GM12878 (cell line): ENCODE measurements around the gene HSPA12B. TPM values are rescaled to one million over a fixed set of nuclear protein-coding genes. Genes with fewer than 3 reads are reported as not detected.

Experiments used
- ATAC-seq: fragments of 200-7000 bp; cut with Tn5 transposase; 3 replicates; pipeline ENCODE4 v1.9.1; 2020; ENCODE audit warnings: mild to moderate bottlenecking, moderate library complexity
- BruUV-seq: library from RNA; stranded (reverse); fragments of 400-500 nt; replicated peaks from 2 replicates; lab custom pipeline; 2021; lab: Mats Ljungman, UMichigan
- CTCF ChIA-PET: fragments of 300-600 bp; sonication (Branson Sonifier 250); formaldehyde crosslinking; extraction: SDS; loops from one replicate; lab custom pipeline; 2021; ENCODE audit warnings: inconsistent platforms; lab: Yijun Ruan, JAX
- POLR2A ChIA-PET: fragments of 350-600 bp; formaldehyde crosslinking; extraction: SDS; loops from one replicate; lab custom pipeline; 2021; ENCODE audit warnings: inconsistent platforms; lab: Charles Lee
- RAD21 ChIA-PET: fragments of 300-600 bp; sonication (Branson Sonifier 250); formaldehyde crosslinking; loops from one replicate; lab custom pipeline; 2023; ENCODE audit warnings: antibody characterized with exemption; ENCODE audit not compliant: unreplicated experiment; lab: Charles Lee
- SMC1A ChIA-PET: fragments of 300-600 bp; sonication (Branson Sonifier 250); formaldehyde crosslinking; loops from one replicate; lab custom pipeline; 2023; ENCODE audit not compliant: unreplicated experiment, uncharacterized antibody; lab: Charles Lee
- DNase-seq: peaks from one replicate; pipeline ENCODE4 v3.0.0-alpha.2; 2011; ENCODE audit warnings: low read depth, low spot score
- FAIRE-seq: peaks from 3 replicates; lab custom pipeline; 2011; peaks lifted over from hg19 to GRCh38; lab: Jason Lieb, UNC
- H2AFZ ChIP-seq: 2 replicates; pipeline ENCODE4 v1.6.0; 2011; ENCODE audit warnings: low read depth, low read length, control low read depth; ENCODE audit not compliant: control insufficient read depth
- H3K27ac ChIP-seq: 2 replicates; pipeline ENCODE4 v1.5.1; 2011; ENCODE audit warnings: control low read depth; ENCODE audit not compliant: control insufficient read depth, insufficient read depth
- H3K27me3 ChIP-seq, 2 experiments: replicated peaks in 1 of 2; 2 replicates each; pipeline versions ENCODE4 v1.6.0 to v1.6.1; 2011; ENCODE audit warnings: low read length in 1 of 2; ENCODE audit not compliant: control insufficient read depth in 2 of 2, insufficient read depth in 2 of 2
- H3K36me3 ChIP-seq, 2 experiments: 2 replicates each; pipeline ENCODE4 v1.5.1; 2011; ENCODE audit warnings: low read length in 1 of 2; ENCODE audit not compliant: control insufficient read depth in 2 of 2, insufficient read depth in 2 of 2
- H3K4me1 ChIP-seq: 2 replicates; pipeline ENCODE4 v1.6.1; 2011; ENCODE audit warnings: mild to moderate bottlenecking, low read length, moderate library complexity, mixed read lengths; ENCODE audit not compliant: control insufficient read depth, insufficient read depth
- H3K4me2 ChIP-seq: 2 replicates; pipeline ENCODE4 v1.6.0; 2011; ENCODE audit warnings: control low read depth; ENCODE audit not compliant: control insufficient read depth, insufficient read depth
- H3K4me3 ChIP-seq: fragments of 200-600 bp; sonication (generic); 2 replicates; pipeline ENCODE4 v1.5.1; 2016
- H3K79me2 ChIP-seq: 2 replicates; pipeline ENCODE4 v1.6.0; 2011; ENCODE audit warnings: low read length; ENCODE audit not compliant: control insufficient read depth, insufficient read depth
- H3K9ac ChIP-seq: 2 replicates; pipeline ENCODE4 v1.8.0; 2011; ENCODE audit warnings: low read length, control low read depth, mixed read lengths; ENCODE audit not compliant: control insufficient read depth, insufficient read depth
- H3K9me3 ChIP-seq: replicated peaks from 3 replicates; pipeline ENCODE4 v1.5.1; 2011; ENCODE audit warnings: mild to moderate bottlenecking, low read length; ENCODE audit not compliant: control insufficient read depth, insufficient read depth
- H4K20me1 ChIP-seq: 2 replicates; pipeline ENCODE4 v1.6.0; 2011; ENCODE audit not compliant: control insufficient read depth, insufficient read depth
- CTCF ChIP-seq, 3 experiments: IDR thresholded peaks in 2 of 3; conservative IDR thresholded peaks in 1 of 3; 2 replicates each; pipeline ENCODE4 v1.5.1; 2011; ENCODE audit warnings: low read depth in 3 of 3, low read length in 3 of 3, mild to moderate bottlenecking in 3 of 3, control low read depth in 2 of 3, moderate library complexity in 2 of 3, inconsistent platforms in 1 of 3, mixed read lengths in 1 of 3; ENCODE audit not compliant: control insufficient read depth in 2 of 3, insufficient read depth in 1 of 3; ENCODE audit errors: extremely low read depth in 1 of 3
- CUX1 ChIP-seq: IDR thresholded peaks from 2 replicates; pipeline ENCODE4 v1.6.1; 2012; ENCODE audit warnings: improper control_type of control experiment, low read depth, low read length; ENCODE audit not compliant: insufficient replicate concordance
- KDM1A ChIP-seq: fragments of 200-600 bp; sonication (generic); IDR thresholded peaks from 2 replicates; pipeline ENCODE4 v1.6.1; 2016; ENCODE audit warnings: borderline replicate concordance
- MLLT1 ChIP-seq: fragments of 450-650 bp; IDR thresholded peaks from 2 replicates; pipeline ENCODE4 v1.6.1; 2016; ENCODE audit warnings: mild to moderate bottlenecking
- POLR2A ChIP-seq: IDR thresholded peaks from 2 replicates; pipeline ENCODE4 v1.6.1; 2011; ENCODE audit warnings: low read depth, mild to moderate bottlenecking, low read length
- SMAD5 ChIP-seq: IDR thresholded peaks from 2 replicates; pipeline ENCODE4 v1.6.1; 2016; ENCODE audit warnings: antibody characterized with exemption, low read depth
- ZBTB40 ChIP-seq: fragments of 450-650 bp; IDR thresholded peaks from 2 replicates; pipeline ENCODE4 v1.6.1; 2016; ENCODE audit warnings: mild to moderate bottlenecking, moderate library complexity, borderline replicate concordance
- WGBS: methylation state at CpG from one replicate; pipeline ENCODE4 v1.1.6; 2016; ENCODE audit warnings: low lambda C conversion rate; ENCODE audit not compliant: insufficient replicate concordance, insufficient coverage; ENCODE audit errors: missing lambda C conversion rate; 5-methylcytosine and 5-hydroxymethylcytosine counted together
- in situ Hi-C: fragments of 300-500 bp; cut with MboI; formaldehyde crosslinking; loops from 9 replicates; pipeline ENCODE4 v1.14.3; 2018; ENCODE audit warnings: mixed read lengths
- intact Hi-C: fragments of 100-400 bp; cut with micrococcal nuclease; formaldehyde crosslinking; loops from one replicate; pipeline ENCODE4 v1.14.2; 2022; ENCODE audit not compliant: unreplicated experiment
- polyA plus RNA-seq, 11 experiments: library from polyadenylated mRNA; depleted of rRNA in 4 of 11; unstranded in 6 of 11; stranded (reverse) in 5 of 11; fragments of >200 nt; fragmentation: Nextera tagmentation in 4 of 11; fragmentation: Illumina TruSeq in 1 of 11; extraction: Ambion mirVana in 4 of 11; extraction: Trizol in 1 of 11; gene quantifications; 1 replicate in 1 of 11; 2 replicates in 10 of 11; pipeline versions ENCODE4 v1.2.1 to v1.2.3, GENCODE V29; 2011 to 2016; ENCODE audit warnings: inconsistent platforms in 2 of 11, missing spikeins in 2 of 11, low read depth in 1 of 11
- total RNA-seq, 4 experiments: library from RNA; depleted of rRNA in 3 of 4; stranded (reverse); fragments of >200 nt in 3 of 4; fragmentation: Illumina TruSeq in 1 of 4; extraction: Trizol in 1 of 4; gene quantifications; 2 replicates each; pipeline versions ENCODE4 v1.2.1 to v1.2.3, GENCODE V29; 2013 to 2021

Gene HSPA12B
- total and polyA plus RNA-seq, 10 of the 15 experiments (the other 5 are each of a cell fraction or from before 2014, with no cell fraction given) = 0.08 TPM; not detected in 9

- no peak for TF ChIP-seq CUX1
These were observed 23.5 kb downstream of the HSPA12B start (continued) for GRCh38 chr20:3755814-3756480.

DNA sequence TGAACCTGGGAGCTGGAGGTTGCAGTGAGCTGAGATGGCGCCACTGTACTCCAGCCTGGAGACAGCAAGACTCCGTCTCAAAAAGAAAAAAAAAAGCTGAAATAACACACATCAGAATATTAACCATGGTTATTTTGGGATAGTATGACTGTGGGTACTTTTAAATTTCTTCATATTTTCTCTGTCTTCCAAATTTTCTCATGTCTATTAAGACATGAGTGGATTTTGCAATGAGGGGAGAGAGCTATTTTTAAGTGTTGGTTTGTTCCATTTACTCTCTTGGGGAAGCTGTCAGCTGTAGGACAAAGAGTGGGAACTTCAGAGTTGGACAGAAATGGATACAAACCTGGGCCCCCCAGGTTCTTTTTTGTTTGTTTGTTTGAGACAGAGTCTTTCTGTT, 24.8 kb downstream of the HSPA12B start:
- in situ Hi-C loops = no loop called here
- no peak for DNase-seq
- H3K27me3 ChIP-seq = no peaks in the 10 kb centered on the region
- CTCF ChIA-PET = interaction anchor here (0.5 to 3.3 kb wide), 10 partner anchors 10 to 1013 kb away, joined by 3 to 29 read pairs (median 4); partner anchors contain the start of genes ADISSP and SPEF1
- no peak overlapping the region for H3K27ac ChIP-seq
- H3K9ac ChIP-seq = no peak overlapping the region
- intact Hi-C loops = no loop called here
- no peaks in the 10 kb centered on the region for H3K9me3 ChIP-seq
- H3K4me3 ChIP-seq = no peak overlapping the region
- H3K36me3 ChIP-seq = peaks cover 0 to 2% of the 10 kb centered on the region in 2 experiments; a peak in 1 of 4 replicates
- BruUV-seq = no TSS peak
- ATAC-seq = no peak
- SMC1A ChIA-PET = interaction anchor here (0.6 to 2.0 kb wide), 2 partner anchors 9 to 18 kb away, joined by 4 to 6 read pairs; no protein-coding TSS in a partner anchor
- peaks cover 5% of the 10 kb centered on the region; the same call in 1 of the 2 replicates for H3K4me1 ChIP-seq
- H3K79me2 ChIP-seq = no peaks in the 10 kb centered on the region
- 85% methylated on average over 2 of the region's 2 CpGs for WGBS
- H3K4me2 ChIP-seq = no peak overlapping the region
- POLR2A ChIA-PET = interaction anchor here (1.0 kb wide), 1 partner anchor 21 kb away, joined by 3 read pairs; no protein-coding TSS in a partner anchor
- no peak overlapping the region for H2AFZ ChIP-seq
- no peak for FAIRE-seq
- RAD21 ChIA-PET = interaction anchor here (0.6 to 1.2 kb wide), 2 partner anchors 11 to 265 kb away, joined by 3 to 7 read pairs; partner anchors contain the start of gene ADISSP
- H4K20me1 ChIP-seq = no peaks in the 10 kb centered on the region
- TF ChIP-seq MLLT1 = no peak
- TF ChIP-seq KDM1A = no peak
- no peak for TF ChIP-seq SMAD5
- TF ChIP-seq CTCF (IDR thresholded peaks at IDR 0.05 in 2 of 3, conservative IDR thresholded peaks at IDR 0.05 in 1 of 3; ENCODE audit: control insufficient read depth in 2 of 3, extremely low read depth in 1 of 3, insufficient read depth in 1 of 3, low read depth in 3 of 3, low read length in 3 of 3) = no peak
- TF ChIP-seq ZBTB40 = no peak
- TF ChIP-seq POLR2A = no peak
